GM19468 (cell line): Measurements from ENCODE around the gene TRIM65.

Experiments used
- ATAC-seq: cut with Tn5 transposase; IDR thresholded peaks from one replicate; pipeline ENCODE4 v1.9.1; 2021; ENCODE audit warnings: mild to moderate bottlenecking, moderate library complexity, moderate number of reproducible peaks; ENCODE audit not compliant: unreplicated experiment; ENCODE audit errors: extremely low read depth

Gene TRIM65

DNA sequence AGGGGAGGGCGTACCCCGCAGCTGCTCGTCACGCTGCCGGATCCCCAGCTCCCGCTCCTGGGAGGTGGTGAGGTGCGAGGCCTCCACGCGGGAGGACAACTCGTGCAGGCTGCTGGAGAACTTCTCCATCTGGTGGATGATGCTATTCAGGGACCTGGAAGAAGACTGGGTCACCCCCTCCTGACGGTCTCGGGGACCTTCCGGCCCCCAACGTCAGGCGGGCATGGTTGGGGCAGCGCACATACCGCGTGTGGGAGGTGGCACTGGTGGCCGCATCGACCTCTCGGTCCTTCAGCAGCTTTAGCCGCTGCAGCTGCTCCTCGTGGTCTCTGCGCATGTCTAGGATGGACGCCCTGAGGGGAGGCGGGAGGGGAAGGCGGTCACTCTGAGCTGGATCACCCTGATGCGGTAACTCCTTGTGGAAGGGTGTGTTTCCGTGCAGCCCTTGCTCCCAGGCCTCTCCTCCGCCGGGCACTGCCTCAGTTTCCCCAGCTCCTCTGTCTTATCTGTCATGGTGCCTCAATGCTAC, 21.2 kb upstream of the TRIM65 start:
- no peak for ATAC-seq

DNA sequence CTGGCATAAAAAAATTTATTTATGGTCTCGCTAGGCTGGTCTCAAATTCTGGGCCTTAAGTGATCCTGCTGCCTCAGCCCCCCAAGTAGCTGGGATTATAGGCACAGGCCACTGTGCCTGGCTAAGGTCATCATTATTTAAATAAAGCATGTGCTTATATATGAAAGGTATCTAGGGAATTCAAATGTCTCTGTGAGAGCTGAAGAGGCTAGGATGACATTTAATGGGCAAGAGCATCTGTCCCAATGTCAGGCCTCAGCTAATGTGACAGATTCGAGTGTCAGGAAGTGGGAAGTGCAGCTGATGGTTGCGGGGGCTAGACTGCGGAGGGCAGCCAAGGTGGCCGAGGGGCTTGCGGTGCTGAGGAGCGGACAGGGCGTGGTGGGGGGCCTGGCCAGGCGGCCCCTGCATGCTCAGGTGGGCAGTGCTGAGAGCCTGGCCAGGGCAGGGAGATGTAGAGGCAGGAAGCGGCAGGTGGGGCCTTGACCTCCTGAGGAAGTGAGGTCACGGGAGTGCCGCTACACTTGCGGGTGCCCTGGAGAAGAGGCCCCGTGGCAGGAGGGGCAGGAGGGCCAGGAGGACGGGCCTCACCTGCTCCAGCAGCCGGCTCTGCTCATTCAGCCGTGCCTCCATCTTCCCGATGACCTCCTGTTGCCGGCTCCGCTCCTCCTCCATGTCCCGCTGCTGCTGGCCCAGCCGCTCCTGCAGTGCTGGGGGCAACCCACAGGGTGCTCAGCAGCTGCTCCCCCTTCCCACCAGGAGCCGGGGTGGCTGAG, 20.6 kb upstream of the TRIM65 start:
- ATAC-seq: no peak

DNA sequence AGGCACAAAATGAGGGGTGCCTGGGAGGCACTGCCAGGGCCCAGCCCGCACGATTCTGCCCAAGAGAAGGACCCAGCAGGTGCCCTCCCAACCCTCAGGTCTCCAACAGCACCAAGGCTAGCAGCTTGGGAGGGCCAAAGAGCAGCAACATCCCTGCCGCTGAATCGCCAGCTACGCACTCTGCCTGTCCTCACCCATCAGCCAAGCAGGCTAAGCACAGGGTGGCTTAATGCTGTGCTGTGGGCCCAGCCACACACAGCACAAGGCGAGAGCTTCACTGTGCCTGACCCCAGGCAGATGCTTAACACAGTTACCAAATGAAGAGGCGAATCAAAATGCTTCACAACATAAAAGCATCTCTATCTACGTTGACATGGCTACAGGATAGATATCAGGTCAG, 18.5 kb upstream of the TRIM65 start:
- no peak for ATAC-seq

DNA sequence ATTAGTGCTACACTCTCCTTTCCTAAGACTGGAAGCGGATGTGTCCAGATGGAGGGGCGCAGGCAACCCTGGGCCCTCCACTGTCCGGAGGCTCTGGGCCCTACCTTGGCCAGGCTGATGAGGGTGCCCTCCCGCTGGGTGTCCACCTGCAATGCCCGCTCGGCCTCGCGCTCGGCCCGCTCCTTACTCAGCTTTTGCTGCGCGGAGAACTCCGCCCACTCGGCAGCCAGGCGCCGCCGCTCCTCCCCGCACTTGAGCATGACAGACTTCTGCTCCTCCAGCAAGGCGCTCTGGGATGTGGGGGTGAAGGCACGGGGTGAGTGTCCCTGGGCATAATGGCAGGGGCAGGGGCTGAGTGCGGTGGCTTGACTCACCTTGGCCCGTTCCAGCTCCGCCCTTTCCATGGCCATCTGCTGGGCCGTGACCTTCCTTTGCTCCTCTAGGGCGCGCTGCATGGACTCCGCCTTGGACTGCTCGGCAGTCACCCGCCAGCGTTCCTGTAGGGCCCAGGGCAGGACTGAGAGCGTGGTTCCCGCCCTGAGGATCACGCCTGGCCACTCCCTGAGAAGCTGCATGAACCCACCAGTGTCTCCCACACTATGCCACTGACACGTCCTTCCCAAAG, 18.0 kb upstream of the TRIM65 start:
- no peak for ATAC-seq

DNA sequence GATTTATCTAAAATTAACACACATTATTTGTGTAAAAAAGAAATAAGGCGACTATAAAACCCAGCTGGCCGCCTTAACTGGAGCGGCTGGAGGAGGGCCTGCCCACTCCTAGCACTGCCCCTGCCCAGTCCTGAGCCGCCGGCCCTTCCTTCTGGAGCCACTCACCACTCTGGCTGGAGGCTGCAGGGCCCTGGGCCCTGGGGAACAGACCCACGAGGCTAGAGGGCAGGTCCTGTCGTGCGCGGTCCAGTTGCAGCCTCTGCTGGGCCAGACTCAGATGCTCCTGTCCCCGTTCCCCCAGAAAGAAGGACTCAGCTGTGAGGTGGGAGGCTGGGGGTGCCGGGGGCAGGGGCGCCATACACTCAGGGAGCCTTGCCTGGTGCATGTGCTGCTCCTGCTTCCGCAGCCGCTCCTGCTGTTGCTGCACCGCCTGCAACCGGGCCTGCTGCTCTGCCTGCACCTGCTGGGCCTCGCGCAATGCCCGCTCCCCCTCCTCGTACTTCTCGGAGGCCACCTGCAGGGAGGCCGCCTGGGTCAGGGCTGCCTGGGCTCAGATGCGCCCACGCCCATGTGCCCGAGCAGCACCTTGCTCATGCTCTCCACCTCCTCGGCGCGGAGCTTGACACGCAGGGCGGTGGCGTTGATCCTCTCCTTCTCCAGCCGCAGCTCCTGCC, 16.9 kb upstream of the TRIM65 start:
- ATAC-seq: no peak

DNA sequence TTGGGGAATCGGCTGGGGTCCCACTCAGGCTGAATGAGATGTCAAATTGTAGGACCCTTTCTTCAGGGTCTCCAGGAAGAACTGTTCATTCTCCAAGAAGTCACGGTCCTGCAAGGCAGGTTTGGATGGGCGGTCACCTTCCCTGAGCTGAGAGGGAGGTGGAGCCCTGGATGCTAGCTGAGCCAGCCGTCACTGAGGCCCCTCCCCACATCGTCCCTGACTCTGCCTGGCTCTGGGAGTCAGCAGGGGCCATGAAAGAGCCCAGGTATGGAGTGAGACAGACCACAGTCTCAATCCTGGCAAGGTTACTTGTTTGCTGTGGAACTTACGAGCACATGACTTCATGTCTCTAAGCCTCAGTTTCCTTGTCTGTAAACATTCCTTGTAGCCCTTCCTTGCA, 13.9 kb upstream of the TRIM65 start:
- no peak for ATAC-seq

DNA sequence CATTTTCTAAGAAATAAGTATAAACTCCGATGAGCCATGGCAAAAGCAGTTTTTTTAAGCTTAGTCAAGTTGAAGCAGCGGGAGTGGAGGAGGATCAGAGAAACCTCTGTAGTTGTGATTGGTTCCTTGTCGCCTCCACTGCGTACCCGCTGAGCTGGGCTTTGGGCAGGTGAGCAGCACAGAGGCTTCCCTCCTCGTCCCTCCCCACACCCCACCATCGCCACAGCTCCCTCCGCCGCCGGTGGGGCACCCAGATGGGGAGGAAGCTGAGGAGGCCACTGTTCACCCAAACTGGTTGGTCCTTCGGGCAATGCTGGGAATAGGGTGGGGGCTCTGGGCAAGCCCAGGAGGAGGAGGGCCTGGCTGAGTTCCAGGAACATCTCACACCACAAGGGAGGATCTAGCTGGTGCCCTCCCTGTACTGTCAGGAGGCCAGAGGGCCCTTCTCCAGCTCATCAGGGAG, 13.1 kb upstream of the TRIM65 start:
- ATAC-seq: no peak

DNA sequence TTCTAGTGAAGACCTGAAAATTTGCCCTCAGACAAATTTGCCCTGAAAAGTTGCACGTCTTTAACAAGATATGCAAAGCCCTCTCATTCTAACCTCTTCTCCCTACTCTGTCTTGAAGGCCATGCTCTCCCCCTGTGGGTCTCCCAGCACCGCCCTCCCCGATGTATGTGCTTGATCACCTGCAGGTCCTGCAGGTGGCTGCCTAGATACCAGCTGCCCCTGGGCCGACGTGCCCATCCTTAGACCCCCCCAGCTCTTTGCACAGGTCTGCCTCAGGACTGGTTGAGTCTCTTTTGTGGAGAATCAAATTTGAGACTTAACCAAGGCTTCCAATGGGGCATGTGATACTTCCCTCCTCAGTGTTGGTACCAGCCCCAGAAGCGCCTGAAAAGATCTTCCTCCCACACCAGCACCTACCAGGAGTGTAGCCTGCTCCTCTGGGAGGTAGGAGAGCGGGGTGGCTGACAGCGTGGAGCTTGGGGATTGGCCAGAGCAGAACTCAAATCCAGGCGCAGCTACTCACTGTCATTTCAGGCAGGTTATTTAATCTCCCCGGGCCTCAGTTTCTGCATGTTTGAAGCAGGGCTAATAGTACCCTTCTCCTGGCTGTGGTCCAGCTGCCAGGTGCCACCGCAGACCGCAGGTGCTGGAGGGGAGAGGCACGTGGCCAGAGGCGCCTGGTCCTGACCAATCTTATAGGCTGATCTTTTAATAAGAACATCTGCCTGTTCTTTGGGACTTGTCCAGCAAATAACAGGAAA, 12.5 kb upstream of the TRIM65 start:
- no peak for ATAC-seq

DNA sequence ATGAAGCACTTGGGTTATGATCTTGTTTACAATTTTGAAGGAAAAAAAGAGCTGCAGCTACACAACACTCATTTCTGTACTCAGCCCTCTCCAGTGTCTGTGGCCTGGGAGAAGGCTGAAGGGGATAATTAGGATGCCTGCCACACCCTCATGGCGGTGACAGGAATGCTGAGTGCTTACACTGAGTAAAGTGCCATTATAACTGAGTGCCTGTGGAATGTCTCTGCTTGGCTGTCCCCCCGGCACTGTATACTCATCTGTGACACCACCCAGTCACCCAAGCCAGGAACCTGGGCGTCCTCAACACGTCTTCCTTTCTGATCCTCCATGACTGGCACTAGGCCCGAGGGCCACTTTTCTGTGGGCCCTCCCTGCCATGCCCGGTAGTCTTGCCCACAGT, 11.4 kb upstream of the TRIM65 start:
- ATAC-seq: no peak

DNA sequence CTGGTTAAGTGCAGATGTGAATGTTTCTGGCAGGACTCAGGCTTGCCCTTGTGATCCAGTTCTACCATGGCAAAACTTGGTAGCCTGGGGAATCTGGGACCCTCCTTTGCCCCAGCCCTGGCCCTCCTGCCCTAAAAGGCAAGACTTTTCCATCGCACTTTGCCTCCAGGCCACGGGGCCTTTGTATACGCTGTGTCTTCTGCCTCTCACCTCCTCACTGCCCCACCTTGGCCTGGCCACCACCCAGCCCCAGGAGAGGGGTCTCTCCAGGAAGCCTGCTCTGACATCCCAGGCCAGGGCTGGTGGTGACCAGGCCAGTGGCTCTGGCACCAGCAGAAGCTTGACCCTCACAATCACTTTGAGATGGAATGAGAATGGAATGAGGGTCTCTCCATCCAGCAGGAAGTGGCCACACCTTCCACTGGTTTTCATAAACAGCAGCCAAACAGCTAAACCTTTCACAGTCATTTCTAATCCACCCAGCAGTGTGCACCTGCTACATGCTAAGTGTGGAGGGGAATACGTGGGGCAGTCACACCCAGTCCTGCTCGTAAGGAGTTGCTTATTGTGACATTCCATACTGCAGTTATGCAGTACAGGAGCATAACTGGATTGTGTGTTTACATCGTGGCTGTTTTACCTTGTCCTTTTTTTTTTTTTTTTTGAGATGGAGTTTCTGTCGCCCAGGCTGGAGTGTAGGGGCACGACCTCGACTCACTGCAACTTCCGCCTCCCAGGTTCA, 9.6 kb upstream of the TRIM65 start:
- ATAC-seq: no peak

DNA sequence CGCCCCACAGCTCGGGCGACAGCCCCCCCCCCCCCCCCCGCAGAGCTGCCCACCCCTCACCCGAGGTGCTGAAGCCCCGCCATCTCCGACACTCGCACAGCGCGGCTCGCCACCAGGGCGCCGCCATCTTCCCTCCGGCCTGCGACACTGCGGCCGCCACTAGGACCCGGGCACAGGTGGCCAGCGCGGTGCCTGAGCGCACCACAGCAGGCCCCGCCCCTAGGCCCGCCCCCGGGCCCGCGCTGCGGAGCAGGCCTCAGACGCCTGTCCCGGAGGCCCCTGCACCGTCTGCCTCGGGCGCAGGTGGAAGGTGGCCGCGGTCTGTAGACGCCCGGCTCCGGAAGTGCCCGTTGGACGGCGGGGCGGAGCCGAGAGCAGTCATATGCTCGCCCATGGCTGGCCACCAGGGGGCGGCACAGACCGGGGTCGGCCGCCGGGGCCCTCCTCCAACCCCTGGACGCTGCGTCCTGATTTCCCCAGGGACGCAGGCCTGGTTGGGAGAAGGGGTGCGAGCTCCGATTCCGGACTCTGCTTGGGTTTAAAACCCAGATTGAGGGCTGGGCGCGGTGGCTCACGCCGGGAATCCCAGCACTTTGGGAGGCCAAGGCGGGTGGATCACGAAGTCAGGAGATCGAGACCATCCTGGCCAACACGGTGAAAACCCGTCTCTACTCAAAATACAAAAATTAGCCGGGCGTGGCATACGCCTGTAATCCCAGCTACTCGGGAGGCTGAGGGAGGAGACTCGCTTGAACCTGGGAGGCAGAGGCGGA, 8.2 kb upstream of the TRIM65 start, which contains the start of gene MRPL38:
MRPL38 (minus strand) TSS at position 136 of the 773 bp plus-strand sequence; CDS start at position 127, 9 bp downstream.
- ATAC-seq: peak; percentile 92

DNA sequence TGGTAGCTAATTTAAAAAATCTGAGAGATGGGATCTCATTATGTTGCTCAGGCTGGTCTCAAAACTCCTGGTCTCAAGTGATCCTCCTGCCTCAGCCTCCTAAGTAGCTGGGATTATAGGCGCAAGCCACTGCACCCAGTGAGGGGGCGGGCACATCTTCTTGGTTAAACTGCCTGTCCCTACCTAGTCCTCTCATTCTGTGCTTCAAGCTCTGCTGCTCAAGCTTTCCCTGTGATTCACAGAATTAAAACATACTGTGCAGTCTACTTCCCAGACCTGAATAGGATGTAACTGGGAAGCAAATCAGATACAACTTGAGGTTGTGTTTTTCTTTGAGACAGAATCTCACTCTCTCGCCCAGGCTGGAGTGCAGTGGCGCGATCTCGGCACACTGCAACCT, 5.7 kb upstream of the TRIM65 start:
- ATAC-seq: no peak

DNA sequence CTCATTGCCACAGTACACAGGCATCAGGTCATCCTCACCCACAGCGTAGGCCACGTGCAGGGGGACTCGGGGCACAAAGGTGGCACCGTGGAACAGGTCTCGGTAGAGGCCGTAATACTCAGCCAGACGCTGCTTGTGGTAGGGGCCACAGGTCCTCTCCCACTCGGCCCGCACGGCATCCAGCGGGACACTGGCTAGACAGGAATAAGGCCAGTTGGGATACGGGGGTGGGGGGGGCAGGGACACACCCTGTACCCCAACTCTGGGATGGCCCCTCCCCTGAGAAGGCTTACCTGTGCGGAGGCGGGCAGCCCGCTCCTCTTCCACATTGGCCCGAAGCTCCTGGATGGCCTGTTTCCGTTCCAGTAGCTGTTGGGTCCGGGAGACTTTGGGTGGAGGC, 5.0 kb upstream of the TRIM65 start:
- no peak for ATAC-seq

DNA sequence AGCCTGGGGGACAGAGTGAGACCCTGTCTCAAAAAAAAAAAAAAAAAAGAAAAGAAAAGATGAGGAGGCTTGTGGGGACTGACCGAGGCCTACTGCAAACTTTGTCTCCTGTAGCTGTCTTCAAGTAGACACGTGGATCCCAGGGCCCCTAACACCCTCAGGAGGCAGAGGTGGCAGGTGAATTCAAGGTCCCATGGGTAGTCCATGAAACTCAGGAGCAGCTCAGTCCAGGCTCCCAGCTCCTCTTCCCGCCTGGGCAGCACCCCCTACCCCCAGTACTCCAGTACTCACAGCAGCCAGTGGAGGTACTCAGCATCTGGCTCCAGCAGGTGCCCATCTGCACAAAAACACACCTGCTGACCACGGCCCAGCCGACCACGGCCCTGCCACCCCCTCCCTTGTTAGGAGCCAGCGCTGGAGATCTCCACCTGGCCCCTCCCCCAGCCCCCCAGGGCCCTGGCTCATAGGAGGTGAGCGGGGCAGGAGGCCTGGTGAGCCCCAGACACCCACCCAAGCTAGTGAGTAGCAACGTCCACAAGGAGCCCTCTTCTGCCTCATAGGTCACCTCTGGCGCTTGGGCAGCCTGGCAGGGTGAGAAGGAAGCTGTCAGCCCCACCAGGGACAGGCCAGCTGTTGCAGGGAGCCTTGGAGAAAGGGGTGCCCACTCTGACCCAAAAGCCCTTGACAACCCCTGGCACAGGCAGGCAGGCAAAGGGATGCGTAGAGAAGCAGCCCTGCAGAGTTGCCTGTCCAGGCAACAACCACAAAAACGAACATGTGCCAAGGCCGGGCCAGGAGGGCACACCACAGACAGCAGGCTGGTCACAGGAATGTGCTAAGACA, 4.2 kb upstream of the TRIM65 start:
- ATAC-seq: no peak

DNA sequence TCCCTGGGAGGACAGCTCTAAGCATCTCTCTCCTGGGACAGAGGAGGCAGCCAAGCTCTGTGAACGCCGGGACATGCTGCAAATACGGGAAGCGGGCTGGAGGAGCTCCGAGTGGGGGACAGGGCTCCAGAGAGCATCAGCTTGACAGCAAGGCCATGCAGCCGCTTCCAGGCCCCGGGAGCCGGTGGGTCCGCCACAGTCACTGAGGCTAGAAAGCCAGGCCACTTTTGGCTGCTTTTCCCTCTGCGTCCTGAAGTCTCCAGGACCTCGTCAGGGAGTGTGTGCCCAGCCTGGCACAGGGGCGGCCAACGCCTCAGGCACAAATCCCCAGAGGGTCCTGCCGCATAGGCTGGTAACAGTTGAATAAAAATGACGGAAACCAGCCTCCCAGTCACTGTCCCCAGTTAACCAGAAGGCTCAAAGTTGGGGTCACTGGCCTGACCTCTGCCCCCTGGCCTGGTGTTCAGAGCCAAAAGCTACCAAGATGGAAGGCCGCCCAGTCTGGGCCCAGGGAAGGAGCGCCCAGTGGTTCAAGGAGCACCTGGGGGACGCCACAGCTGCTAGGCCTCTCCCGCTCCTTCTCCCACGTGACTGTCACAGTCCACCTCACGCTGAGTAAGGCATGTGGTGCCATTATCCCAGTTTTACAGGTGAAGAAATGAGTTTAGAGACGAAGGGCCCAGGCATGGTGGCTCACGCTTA, 3.2 kb upstream of the TRIM65 start:
- no peak for ATAC-seq

DNA sequence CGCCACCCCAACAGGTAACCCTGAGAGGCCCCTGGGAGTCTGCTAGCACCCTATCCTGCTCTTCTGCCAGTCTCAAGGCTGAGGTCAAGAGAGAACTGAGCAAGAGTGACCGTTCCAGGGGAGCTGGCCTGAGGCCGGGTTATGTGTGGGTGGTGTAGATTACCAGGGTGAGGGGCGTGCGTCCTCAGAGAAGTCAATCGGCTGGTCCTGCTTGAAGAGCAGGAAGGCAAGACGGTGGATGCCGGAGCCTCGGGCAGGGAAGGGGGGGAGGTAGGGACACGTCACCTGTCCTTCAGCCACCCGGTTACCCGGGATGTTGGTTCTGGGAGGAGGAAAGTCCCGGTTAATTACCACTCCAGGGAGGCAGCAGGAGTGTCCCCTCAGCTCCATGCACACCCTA, 2.6 kb upstream of the TRIM65 start:
- no peak for ATAC-seq

DNA sequence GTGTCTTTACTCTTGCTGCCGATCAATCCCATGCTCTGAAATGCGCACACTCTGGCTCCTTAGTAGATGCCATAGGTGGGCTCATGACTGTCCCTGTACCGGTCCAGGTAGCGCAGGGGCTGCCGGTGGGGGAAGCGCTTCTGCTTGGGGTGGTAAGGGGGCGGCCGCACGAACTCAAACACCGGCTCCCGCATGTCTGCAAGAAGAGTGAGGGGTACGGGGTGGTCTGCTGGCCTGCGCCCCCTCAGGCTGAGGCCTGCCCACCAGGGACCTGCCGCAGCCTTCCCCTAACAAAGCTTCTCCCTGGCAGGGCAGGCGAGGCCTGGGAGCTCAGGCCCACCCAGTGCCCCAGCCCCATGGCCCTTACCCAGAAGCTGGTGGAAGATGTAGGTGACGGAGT, 2.0 kb upstream of the TRIM65 start:
- ATAC-seq: no peak
